Lower leg skin (tissue), 3 donors: ENCODE data around the gene MMS22L.

Experiments
- POLR2A ChIP-seq, 2 donors: fragments of 450-650 bp; IDR thresholded peaks; one replicate each; pipeline ENCODE4 v1.6.1; 2016 to 2017; ENCODE audit warnings: antibody characterized with exemption in 2 of 2, mild to moderate bottlenecking in 1 of 2, moderate library complexity in 1 of 2
- TF ChIP-seq, protein P1 (sequence below), 3 donors: fragments of 450-650 bp; IDR thresholded peaks; one replicate each; pipeline ENCODE4 v1.5.1; 2016; ENCODE audit warnings: antibody characterized with exemption in 3 of 3, mild to moderate bottlenecking in 3 of 3, moderate library complexity in 2 of 3

DNA sequence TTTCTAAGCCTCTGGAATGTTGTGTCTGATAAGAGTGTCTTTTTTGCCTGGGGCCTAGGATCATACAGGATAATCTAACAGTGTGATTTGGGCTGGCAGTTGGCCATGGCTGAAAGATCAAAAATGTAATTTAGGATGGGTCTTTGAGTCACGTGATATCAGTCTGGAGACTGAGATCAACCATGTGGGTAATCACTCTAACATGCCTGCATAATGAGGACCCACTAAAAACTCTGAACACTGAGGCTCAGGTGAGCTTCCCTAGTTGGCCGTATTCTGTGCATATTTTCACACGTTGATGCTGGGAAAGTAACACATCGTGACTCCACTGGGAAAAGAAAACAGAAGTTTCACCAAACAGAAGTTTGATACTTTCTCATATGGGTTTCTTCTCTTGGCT, 6.3 kb upstream of the MMS22L start:
- no peak for TF ChIP-seq POLR2A (IDR thresholded peaks at IDR 0.05)
- TF ChIP-seq, protein P1, sequence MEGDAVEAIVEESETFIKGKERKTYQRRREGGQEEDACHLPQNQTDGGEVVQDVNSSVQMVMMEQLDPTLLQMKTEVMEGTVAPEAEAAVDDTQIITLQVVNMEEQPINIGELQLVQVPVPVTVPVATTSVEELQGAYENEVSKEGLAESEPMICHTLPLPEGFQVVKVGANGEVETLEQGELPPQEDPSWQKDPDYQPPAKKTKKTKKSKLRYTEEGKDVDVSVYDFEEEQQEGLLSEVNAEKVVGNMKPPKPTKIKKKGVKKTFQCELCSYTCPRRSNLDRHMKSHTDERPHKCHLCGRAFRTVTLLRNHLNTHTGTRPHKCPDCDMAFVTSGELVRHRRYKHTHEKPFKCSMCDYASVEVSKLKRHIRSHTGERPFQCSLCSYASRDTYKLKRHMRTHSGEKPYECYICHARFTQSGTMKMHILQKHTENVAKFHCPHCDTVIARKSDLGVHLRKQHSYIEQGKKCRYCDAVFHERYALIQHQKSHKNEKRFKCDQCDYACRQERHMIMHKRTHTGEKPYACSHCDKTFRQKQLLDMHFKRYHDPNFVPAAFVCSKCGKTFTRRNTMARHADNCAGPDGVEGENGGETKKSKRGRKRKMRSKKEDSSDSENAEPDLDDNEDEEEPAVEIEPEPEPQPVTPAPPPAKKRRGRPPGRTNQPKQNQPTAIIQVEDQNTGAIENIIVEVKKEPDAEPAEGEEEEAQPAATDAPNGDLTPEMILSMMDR (IDR thresholded peaks at IDR 0.05), result no peak
